Gastrocnemius medialis (tissue), 4 donors: ENCODE results near the gene MMAA.

Experiments used
- POLR2A ChIP-seq, 2 donors: fragments of 450-650 bp; IDR thresholded peaks; one replicate each; pipeline ENCODE4 v1.6.1; 2017; ENCODE audit warnings: antibody characterized with exemption in 2 of 2, mild to moderate bottlenecking in 2 of 2, moderate library complexity in 2 of 2
- TF ChIP-seq, protein P1 (sequence below), 5 experiments: fragments of 450-650 bp in 3 of 5; fragments of 200-600 bp in 2 of 5; sonication (generic) in 2 of 5; IDR thresholded peaks in 4 of 5; conservative IDR thresholded peaks in 1 of 5; 1 replicate in 4 of 5; 2 replicates in 1 of 5; pipeline ENCODE4 v1.5.1; 2016 to 2019; ENCODE audit warnings: antibody characterized with exemption in 5 of 5, mild to moderate bottlenecking in 3 of 5, moderate library complexity in 3 of 5

DNA sequence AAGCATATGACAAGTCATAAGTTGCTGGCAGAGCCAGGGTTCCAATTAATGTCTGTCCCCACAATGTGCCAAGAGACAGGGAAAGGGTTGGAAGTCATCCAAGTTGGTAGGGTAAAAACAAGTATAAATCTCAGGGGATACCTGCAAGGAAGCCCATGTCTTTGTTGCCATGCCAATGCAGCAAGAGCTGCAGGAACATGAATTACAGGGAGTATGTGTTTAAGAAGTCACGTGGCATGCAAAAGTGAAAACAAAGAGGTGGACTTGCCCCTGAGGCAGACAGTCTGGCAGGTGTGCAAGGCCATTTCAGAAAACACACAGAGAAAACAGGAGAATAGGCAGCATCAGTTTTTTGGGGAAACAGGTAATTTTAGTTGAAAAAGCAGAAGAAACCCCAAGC, 90.2 kb downstream of the MMAA start:
- TF ChIP-seq, protein P1, sequence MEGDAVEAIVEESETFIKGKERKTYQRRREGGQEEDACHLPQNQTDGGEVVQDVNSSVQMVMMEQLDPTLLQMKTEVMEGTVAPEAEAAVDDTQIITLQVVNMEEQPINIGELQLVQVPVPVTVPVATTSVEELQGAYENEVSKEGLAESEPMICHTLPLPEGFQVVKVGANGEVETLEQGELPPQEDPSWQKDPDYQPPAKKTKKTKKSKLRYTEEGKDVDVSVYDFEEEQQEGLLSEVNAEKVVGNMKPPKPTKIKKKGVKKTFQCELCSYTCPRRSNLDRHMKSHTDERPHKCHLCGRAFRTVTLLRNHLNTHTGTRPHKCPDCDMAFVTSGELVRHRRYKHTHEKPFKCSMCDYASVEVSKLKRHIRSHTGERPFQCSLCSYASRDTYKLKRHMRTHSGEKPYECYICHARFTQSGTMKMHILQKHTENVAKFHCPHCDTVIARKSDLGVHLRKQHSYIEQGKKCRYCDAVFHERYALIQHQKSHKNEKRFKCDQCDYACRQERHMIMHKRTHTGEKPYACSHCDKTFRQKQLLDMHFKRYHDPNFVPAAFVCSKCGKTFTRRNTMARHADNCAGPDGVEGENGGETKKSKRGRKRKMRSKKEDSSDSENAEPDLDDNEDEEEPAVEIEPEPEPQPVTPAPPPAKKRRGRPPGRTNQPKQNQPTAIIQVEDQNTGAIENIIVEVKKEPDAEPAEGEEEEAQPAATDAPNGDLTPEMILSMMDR (IDR thresholded peaks at IDR 0.05 in 4 of 5, conservative IDR thresholded peaks at IDR 0.05 in 1 of 5), result no peak
- TF ChIP-seq POLR2A (IDR thresholded peaks at IDR 0.05), result no peak
